Upper lobe of right lung (tissue), 1 donor: Measurements from ENCODE around the gene IQCH. TPM values are rescaled to one million over a fixed set of nuclear protein-coding genes. Genes with fewer than 3 reads are reported as not detected.
"Not testable (repeated sequence)": the region's sequence is repeated elsewhere in the genome, so short reads cannot be mapped to it uniquely, and the experiment has no call there.

Source experiments
- ATAC-seq: fragments of 200-7000 bp; cut with Tn5 transposase; one replicate; pipeline ENCODE4 v1.9.1; 2020; ENCODE audit warnings: mild to moderate bottlenecking, moderate library complexity
- DNase-seq: peaks from one replicate; pipeline ENCODE4 v3.0.0-alpha.2; 2020
- H3K27ac ChIP-seq: fragments of 200-600 bp; one replicate; pipeline ENCODE4 v1.8.0; 2022
- H3K27me3 ChIP-seq: fragments of 200-600 bp; one replicate; pipeline ENCODE4 v1.8.0; 2022; ENCODE audit warnings: mild to moderate bottlenecking
- H3K36me3 ChIP-seq: fragments of 200-600 bp; one replicate; pipeline ENCODE4 v1.8.0; 2022
- H3K4me1 ChIP-seq: fragments of 200-600 bp; one replicate; pipeline ENCODE4 v1.8.0; 2022
- H3K4me3 ChIP-seq: fragments of 200-600 bp; one replicate; pipeline ENCODE4 v1.8.0; 2022; ENCODE audit warnings: mild to moderate bottlenecking
- H3K9me3 ChIP-seq: fragments of 200-600 bp; one replicate; pipeline ENCODE4 v1.8.0; 2022
- CTCF ChIP-seq: fragments of 200-600 bp; IDR thresholded peaks from one replicate; pipeline ENCODE4 v1.8.0; 2022; ENCODE audit warnings: antibody characterized with exemption
- intact Hi-C: fragments of 100-400 bp; cut with DNase I; formaldehyde crosslinking; loops from one replicate; pipeline ENCODE4 v1.11.0; 2022
- total RNA-seq: library from RNA; stranded (reverse); fragmentation: NEBNext Ultra II Directional; extraction: Animal tissue kit (Norgen Biotek cat#: 25700); gene quantifications from one replicate; pipeline ENCODE4 v1.2.1, GENCODE V29; 2021
- donor health status: DM: no; HTN: yes; CAD: no; lungs with severe emphysema.

IQCH gene
- total RNA-seq, 1 donor from 2014 or later = 0.93 TPM

GRCh38 chr15:67240235-67241131 is 14.1 kb upstream of the IQCH start:
- Histone ChIP-seq H3K27ac (no peak overlapping the region), H3K27me3 (no peaks in the 10 kb centered on the region), H3K4me3 (no peak overlapping the region), H3K36me3 (no peaks in the 10 kb centered on the region), H3K4me1 (peaks cover 17% of the 10 kb centered on the region), H3K9me3 (no peaks in the 10 kb centered on the region)
- peak; percentile 28 for TF ChIP-seq CTCF
- intact Hi-C loops = no loop called here
- ATAC-seq (peak; percentile 50), DNase-seq (no peak)

- intact Hi-C loops = no loop called here
- no peak for ATAC-seq
- TF ChIP-seq CTCF = no peak
Measured at GRCh38 chr15:67241132-67241855, 13.3 kb upstream of the IQCH start.

GRCh38 chr15:67242708-67243111 is 11.9 kb upstream of the IQCH start:
- Histone ChIP-seq H3K4me1 (peaks cover 17% of the 10 kb centered on the region), H3K4me3 (no peak overlapping the region), H3K9me3 (no peaks in the 10 kb centered on the region), H3K27ac (no peak overlapping the region), H3K36me3 (no peaks in the 10 kb centered on the region), H3K27me3 (no peaks in the 10 kb centered on the region)
- ATAC-seq = peak; percentile 25
- no peak for DNase-seq
- TF ChIP-seq CTCF = no peak
- intact Hi-C loops = no loop called here

More at GRCh38 chr15:67241132-67241855, 13.3 kb upstream of the IQCH start:
- Histone ChIP-seq H3K9me3 (no peaks in the 10 kb centered on the region), H3K4me3 (no peak overlapping the region), H3K4me1 (peaks cover 17% of the 10 kb centered on the region), H3K36me3 (no peaks in the 10 kb centered on the region), H3K27ac (no peak overlapping the region), H3K27me3 (no peaks in the 10 kb centered on the region)
- no peak for DNase-seq

GRCh38 chr15:67244971-67245478 is 9.6 kb upstream of the IQCH start:
- Histone ChIP-seq H3K4me3 (no peak overlapping the region), H3K27ac (no peak overlapping the region), H3K9me3 (no peaks in the 10 kb centered on the region), H3K36me3 (no peaks in the 10 kb centered on the region), H3K4me1 (peaks cover 15% of the 10 kb centered on the region), H3K27me3 (no peaks in the 10 kb centered on the region)
- no peak for TF ChIP-seq CTCF
- no peak for ATAC-seq
- intact Hi-C loops = no loop called here
- DNase-seq = no peak

GRCh38 chr15:67246606-67247005 is 8.0 kb upstream of the IQCH start:
- H3K27me3 ChIP-seq, H3K36me3 ChIP-seq, H3K4me1 ChIP-seq, H3K4me3 ChIP-seq, intact Hi-C loops, DNase-seq, H3K27ac ChIP-seq, H3K9me3 ChIP-seq, ATAC-seq: not testable (repeated sequence)

GRCh38 chr15:67248011-67248505 is 6.5 kb upstream of the IQCH start:
- H3K27me3 ChIP-seq = no peaks in the 10 kb centered on the region
- TF ChIP-seq CTCF = no peak
- no peak for DNase-seq
- no peak overlapping the region for H3K4me3 ChIP-seq
- no peak overlapping the region for H3K27ac ChIP-seq
- intact Hi-C loops = no loop called here
- H3K9me3 ChIP-seq = no peaks in the 10 kb centered on the region
- no peak for ATAC-seq
- H3K4me1 ChIP-seq = peaks cover 9% of the 10 kb centered on the region
- H3K36me3 ChIP-seq = no peaks in the 10 kb centered on the region
